ENCODE data around the gene PUSL1. TPM values are rescaled to one million over a fixed set of nuclear protein-coding genes. Genes with fewer than 3 reads are reported as not detected.

Gene PUSL1
- total RNA-seq, 1 experiment from 2014 or later = 24.7 TPM

DNA sequence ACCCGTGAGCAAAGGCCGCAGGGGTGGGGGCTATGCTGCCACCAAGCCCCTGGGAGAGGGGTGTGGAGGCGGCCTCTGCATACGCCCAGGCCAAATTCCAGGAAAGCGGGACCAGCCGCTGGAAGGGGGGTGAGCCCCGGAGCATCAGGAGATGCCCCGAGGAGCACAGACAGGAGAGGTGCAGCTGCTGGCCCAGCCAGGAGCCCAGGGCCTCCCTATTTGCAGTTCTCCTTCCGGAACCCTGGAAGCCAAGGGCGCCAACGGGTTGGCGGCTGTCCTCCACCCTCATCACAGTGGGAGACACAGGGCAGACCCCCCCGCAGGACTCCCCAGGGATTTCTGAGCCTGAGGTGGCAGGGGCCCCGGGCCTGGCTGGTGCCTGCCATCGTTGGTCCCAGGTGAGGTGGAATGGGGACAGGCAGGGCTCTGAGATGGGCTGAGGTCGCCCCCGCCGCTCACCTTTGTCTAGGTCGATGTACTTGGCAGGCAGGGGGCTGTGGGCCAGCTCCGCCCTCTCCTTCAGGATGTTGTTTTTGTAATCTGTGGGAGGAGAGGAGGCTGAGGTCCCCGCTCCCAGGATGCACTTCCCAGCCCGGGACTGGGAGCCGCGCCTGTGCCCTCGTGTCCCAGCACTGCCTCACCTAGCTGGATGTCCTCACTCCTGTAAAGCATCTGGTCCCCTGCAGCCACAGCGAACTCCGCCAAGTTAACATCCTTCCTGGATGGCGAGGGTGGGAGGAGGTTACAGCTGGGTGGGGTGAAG lies 45.2 kb downstream of the PUSL1 start:
- no peak for DNase-seq (ENCODE audit: low spot score)

DNA sequence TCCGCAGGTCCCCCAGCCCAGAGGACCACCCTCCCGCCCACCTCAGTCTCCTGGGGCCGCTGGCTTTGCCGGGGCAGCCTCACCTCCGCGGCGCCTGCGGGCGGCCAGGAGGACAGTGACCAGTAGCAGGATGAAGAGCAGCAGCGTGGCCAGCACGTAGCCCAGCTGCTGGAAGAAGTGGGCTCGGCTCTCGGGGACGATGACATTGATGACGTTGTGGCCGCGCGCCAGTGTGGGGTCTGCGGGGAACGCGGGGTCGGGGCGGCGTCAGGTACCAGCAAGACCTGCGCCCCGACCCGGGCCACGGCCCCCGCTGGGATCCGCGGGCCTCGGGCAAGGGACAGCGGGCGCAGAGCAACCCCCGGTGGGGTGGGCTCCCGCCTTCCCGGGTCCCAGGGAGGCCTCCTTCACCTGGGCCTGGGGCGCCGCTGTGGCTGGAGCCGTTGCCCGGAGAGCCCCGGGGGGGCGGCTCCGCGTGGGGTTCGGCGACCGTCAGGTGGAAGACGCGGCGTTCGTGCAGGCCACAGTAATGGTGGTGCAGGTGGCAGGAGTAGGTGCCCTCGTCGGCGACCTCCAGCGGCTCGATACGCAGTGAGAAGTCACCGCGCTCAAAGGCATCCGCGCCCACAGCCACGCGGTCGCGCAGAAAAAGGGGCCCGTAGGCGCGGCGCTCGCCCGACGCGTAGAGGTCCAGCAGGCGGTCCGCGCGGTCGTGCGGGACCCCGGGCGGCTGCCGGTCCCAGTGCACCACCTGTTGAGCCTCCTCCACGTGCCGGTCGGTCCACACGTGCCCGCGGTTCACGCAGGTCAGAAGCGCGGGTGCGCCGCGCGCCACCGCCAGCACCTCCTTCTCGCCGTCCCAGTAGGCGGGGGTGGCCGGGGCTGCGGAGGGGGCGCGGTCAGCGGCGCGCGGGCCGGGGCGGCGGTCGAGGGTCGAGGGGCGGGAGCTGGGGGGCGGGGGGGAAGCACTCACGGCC lies 46.2 kb downstream of the PUSL1 start:
- no peak for DNase-seq (ENCODE audit: low spot score)

DNA sequence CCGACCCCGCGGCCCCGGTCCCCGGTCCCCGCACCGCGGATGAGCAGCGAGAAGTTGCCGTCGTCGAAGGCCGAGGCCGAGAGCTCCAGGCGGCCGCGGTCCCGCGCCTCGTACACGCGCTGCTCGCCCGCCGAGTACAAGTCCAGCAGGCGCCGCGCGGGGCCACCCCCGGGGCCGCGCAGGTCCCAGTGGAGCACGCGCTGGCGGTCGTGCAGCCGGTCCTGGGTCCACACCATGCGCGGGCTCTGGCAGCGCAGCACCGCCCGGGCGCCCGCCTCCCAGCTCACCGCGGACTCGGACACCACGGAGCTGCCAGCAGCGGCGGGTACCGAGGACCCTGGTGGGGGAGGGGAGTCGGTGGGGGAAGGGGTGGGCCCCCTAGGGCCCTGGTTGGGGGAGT lies 47.0 kb downstream of the PUSL1 start:
- no peak for DNase-seq (ENCODE audit: low spot score)

DNA sequence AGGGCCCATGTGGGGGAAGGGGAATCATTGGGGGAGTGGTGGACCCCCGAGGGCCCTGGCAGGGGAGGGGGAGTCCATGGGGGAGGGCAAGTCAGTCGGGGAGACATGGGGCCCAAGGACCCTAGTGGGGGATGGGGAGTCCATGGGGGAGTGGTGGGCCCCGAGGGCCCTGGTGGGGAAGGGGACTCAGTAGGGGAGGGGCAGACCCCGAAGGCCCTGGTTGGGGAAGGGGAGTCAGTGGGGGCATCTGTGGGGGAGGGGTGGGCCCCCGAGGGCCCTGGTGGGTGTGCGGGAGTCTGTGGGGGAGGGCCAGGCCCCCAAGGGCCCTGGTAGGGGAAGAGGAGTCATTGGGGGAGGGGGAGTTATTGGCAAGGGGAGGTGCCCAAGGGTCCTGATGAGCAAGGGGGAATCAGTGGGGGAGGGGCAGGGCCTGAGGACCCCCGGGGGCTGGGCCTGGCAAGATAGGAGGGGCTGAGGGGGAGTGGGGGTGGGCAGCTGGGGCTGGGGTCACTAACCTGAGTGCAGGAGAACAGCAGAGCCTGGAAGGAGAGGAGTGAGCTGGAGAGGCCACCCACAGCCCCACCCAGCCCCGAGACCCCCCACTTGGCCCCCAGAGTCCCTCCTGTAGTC lies 47.9 kb downstream of the PUSL1 start:
- no peak for DNase-seq (ENCODE audit: low spot score)

DNA sequence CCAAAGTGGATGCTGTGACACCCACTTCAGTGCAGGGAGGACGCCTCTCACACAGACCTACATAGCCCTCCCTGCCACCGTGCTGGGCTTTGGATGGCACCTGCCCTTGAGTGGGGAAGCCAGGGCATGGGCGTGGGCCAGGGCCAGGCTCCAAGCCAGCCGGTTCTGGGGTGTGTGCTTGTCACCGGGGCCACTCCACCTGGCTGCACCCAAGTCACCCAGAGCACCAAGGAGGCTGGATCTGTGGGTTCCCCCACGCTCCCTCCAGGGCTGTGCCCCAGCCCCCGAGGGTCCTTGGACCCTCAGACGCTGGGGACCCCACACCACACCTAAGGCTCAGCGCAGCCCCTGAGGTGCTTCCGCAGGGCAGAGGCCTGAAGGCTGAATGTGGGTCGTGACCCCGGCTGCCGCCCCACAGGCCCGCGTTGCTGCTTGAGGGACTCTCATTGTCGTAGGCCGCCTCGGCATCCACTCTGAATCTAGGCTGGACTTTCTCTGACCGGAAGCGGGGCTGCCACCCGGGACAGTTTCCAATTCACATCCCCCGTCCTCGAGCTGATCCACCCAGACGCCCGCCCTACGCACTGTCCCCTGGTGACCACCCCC lies 48.5 kb downstream of the PUSL1 start:
- DNase-seq (ENCODE audit: low spot score) = no peak

DNA sequence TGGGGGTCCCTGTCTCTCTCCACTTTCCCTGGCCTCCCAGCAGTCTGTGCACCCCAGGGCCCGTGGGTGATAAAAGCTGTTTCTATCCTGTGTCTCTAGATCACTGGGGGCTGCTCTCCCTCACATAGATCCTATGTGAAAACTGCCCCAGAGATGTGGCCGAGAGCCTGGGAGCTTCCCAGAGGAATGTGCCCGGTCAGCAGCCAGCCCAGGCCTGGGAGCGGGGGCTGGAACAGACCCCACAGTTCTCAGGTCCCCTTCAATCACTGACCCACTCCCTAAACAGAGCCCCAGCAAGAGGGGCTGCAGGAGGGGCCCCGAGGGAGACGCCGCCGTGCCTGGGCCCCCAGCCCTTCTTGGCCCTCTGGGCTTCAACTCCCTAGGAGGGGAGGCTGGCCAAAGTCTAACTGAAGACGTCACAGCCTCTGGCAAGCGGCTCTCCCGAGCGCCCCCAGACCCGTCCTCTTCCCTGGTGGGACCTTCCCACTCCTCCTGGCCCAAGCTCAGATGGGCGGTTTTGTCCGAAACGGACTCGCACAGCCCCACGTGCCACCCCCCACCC lies 49.6 kb downstream of the PUSL1 start:
- no peak for DNase-seq (ENCODE audit: low spot score)

DNA sequence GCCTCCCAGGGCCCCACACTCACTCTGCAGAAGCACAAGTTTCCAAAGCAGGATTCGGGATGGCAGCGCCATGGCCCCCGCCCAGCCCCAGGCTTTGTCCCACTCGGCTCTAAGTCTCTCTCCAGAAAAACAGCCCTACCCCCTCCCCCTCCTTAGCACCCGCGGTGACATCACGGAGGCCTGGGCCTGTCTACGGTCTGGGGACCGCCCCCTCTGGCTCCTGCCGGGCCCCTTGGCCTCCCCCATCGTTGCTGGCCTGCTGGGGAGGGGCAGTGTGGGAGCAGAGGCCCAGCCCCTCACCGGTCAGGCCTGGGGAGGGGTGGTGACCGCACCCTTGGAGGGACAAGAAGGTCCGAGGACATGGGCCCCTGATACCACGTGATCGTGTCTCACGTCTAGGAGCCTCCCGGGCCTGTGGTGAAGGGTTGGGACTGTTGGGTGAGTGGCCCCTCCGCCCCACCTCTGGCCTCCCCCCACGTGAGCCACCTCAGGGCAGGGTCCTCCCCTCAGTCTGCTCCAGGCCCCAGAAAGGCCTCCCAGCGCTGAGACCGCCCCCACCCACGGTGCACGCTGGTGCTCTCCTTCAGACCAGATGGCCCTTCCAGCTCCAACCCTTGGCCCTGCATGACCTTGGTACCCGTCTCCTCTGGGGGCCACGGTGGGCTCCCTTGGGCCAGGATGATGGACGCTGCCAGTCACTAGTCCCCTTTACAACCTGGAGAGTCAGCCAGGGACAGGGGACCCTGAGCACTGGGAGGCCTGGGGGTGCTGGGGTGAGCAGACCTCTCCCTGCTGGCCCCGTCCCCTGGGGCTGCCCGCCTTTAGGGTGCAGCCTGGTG lies 50.3 kb downstream of the PUSL1 start, which contains the start of gene MXRA8:
MXRA8 (minus strand) TSS at position 123 of the 839 bp plus-strand sequence; CDS start at position 72, 51 bp downstream.
- peak; percentile 85 for DNase-seq (ENCODE audit: low spot score)

DNA sequence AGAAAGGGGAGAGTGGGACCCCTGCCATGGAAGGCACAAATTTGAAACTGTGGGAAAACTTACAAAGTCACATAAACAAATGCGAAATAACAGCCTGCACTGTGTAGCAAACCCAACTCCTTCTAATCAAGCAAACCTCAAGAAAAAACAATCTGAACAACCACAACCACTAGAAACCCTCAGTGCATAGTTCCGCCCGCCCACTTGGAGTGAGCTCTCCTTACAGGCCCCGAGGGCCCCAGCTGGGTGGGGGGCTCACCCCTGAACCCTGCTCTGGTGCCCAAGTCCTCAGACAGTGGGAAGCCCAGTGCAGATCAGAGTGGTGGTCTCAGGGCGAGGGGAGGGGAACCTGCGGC lies 50.9 kb downstream of the PUSL1 start:
- peak; percentile 95 for DNase-seq (ENCODE audit: low spot score)

DNA sequence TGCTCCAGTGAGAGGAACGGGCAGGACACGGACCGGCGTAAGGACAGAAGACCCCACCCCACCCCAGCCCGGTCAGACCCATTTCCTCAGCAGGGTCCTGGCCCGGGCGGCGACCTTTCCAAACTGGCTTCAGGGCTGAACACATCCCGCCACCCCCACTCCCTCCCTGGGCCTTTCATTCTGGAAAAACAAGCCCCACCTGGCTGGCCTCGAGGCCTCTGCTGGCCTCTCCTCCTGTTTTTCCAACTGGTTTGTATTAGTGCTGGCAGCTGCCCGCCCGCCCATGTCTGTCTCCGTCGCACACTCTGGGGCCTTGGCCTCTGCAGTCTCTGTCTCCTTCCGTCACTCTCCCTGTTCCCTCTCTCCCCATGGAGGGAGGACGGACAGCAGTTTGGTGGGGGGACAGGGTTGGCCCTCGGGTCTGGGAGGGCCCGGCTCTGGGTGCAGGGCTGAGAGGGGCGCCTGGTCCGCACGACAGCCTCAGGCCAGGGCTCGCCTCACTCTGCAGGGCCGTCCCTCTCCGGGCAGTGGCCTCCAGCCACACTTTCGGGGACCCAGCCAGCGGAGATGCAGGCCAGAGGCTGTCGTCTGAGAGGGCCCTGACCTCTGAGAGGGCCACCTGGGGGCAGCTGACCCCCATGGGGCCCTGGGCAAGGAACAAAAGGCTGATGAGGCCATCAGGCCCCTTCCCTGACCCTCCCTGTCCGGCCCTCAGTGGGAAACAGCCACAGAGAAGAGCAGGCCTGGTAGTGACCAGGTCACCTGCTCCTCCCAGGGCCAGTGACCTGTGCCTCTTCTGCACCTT lies 51.5 kb downstream of the PUSL1 start:
- DNase-seq (ENCODE audit: low spot score) = peak; percentile 67

DNA sequence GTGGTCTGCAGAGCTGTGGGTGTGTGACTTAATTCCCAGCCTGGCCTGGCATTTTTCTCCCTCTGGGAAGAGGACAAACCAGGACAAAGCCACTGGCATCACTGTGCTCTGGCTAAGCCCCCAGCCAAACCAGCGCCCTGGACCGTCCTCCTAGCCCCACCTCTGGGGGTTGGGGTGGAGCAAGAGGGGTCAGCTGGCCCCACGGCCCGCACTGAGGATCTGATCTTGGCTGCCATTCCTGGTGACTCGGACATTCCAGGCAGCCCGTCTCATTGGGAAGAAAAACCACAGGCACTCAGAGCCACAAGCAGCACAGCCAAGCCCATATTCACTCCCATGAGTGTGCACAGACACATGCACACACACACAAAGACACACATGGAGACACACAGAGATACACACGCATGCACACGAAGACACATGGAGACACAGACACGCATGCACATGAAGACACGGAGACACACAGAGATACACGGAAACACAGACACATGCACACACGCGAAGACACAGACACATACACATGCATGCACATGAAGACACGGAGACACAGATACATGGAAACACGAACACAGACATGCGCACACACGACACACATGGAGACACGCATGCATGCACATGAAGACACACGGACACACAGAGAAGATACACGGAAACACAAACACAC lies 52.2 kb downstream of the PUSL1 start:
- peak; percentile 92 for DNase-seq (ENCODE audit: low spot score)

Other genes starting within 250 kb of the PUSL1 start
- not detected in 2 replicates for gene RNF223, start 234.3 kb upstream of the PUSL1 start, total RNA-seq (2014; rRNA removed; shearing (Covaris generic))
- gene C1orf159, start 192.5 kb upstream of the PUSL1 start, total RNA-seq (2014; rRNA removed; shearing (Covaris generic)) = 11.8 and 16.4 TPM in 2 replicates
- gene TTLL10, start 134.7 kb upstream of the PUSL1 start, total RNA-seq (2014; rRNA removed; shearing (Covaris generic)) = not detected in 2 replicates
- not detected in 2 replicates for gene TNFRSF18, start 102.0 kb upstream of the PUSL1 start, total RNA-seq (2014; rRNA removed; shearing (Covaris generic))
- gene TNFRSF4, start 94.4 kb upstream of the PUSL1 start, total RNA-seq (2014; rRNA removed; shearing (Covaris generic)) = not detected in 2 replicates
- gene SDF4, start 76.6 kb upstream of the PUSL1 start, total RNA-seq (2014; rRNA removed; shearing (Covaris generic)) = 101 and 116 TPM in 2 replicates
- gene B3GALT6, start 76.4 kb upstream of the PUSL1 start, total RNA-seq (2014; rRNA removed; shearing (Covaris generic)) = 20.5 and 29.6 TPM in 2 replicates
- gene C1QTNF12, start 61.9 kb upstream of the PUSL1 start, total RNA-seq (2014; rRNA removed; shearing (Covaris generic)) = 0.21 TPM in 1 of 2 replicates, not detected in the other
- 52.7 and 66.5 TPM in 2 replicates for gene UBE2J2, start 34.7 kb upstream of the PUSL1 start, total RNA-seq (2014; rRNA removed; shearing (Covaris generic))
- gene SCNN1D, start 28.2 kb upstream of the PUSL1 start, total RNA-seq (2014; rRNA removed; shearing (Covaris generic)) = 0.53 and 1.9 TPM in 2 replicates
- 10.6 and 16.6 TPM in 2 replicates for gene ACAP3, start 667 bp upstream of the PUSL1 start, total RNA-seq (2014; rRNA removed; shearing (Covaris generic))
- gene INTS11, start 16.1 kb downstream of the PUSL1 start, total RNA-seq (2014; rRNA removed; shearing (Covaris generic)) = 76.9 and 88.3 TPM in 2 replicates
- 12.0 and 18.5 TPM in 2 replicates for gene CPTP, start 16.2 kb downstream of the PUSL1 start, total RNA-seq (2014; rRNA removed; shearing (Covaris generic))
- not detected in 2 replicates for gene TAS1R3, start 22.7 kb downstream of the PUSL1 start, total RNA-seq (2014; rRNA removed; shearing (Covaris generic))
- 11.7 and 33.3 TPM in 2 replicates for gene DVL1, start 40.8 kb downstream of the PUSL1 start, total RNA-seq (2014; rRNA removed; shearing (Covaris generic))
- 41.2 and 46.0 TPM in 2 replicates for gene MXRA8, start 50.0 kb downstream of the PUSL1 start, total RNA-seq (2014; rRNA removed; shearing (Covaris generic))
- gene AURKAIP1, start 66.6 kb downstream of the PUSL1 start, total RNA-seq (2014; rRNA removed; shearing (Covaris generic)) = 162 and 168 TPM in 2 replicates
- 46.0 and 49.4 TPM in 2 replicates for gene CCNL2, start 90.7 kb downstream of the PUSL1 start, total RNA-seq (2014; rRNA removed; shearing (Covaris generic))
- 243 and 264 TPM in 2 replicates for gene MRPL20, start 98.7 kb downstream of the PUSL1 start, total RNA-seq (2014; rRNA removed; shearing (Covaris generic))
- not detected in 2 replicates for gene ANKRD65, start 112.7 kb downstream of the PUSL1 start, total RNA-seq (2014; rRNA removed; shearing (Covaris generic))
- 0.04 TPM in 1 of 2 replicates, not detected in the other for gene VWA1, start 127.1 kb downstream of the PUSL1 start, total RNA-seq (2014; rRNA removed; shearing (Covaris generic))
- not detected in 2 replicates for gene ATAD3C, start 141.1 kb downstream of the PUSL1 start, total RNA-seq (2014; rRNA removed; shearing (Covaris generic))
- 4.4 and 5.7 TPM in 2 replicates for gene ATAD3B, start 163.2 kb downstream of the PUSL1 start, total RNA-seq (2014; rRNA removed; shearing (Covaris generic))
- 20.9 and 30.3 TPM in 2 replicates for gene ATAD3A, start 203.6 kb downstream of the PUSL1 start, total RNA-seq (2014; rRNA removed; shearing (Covaris generic))
- gene TMEM240, start 232.0 kb downstream of the PUSL1 start, total RNA-seq (2014; rRNA removed; shearing (Covaris generic)) = not detected in 2 replicates